CD14-positive monocyte (primary cell): ENCODE results near the gene ITGB2. TPM values are rescaled to one million over a fixed set of nuclear protein-coding genes. Genes with fewer than 3 reads are reported as not detected.
A peak's percentile ranks its signal among the peaks of the same experiment; 100 is the strongest.

Experiments
- DNase-seq, 3 donors: peaks; one replicate each; pipeline ENCODE4 v3.0.0-alpha.2; 2011 to 2022
- H2AFZ ChIP-seq: 2 replicates; pipeline ENCODE4 v1.6.0; 2012; ENCODE audit warnings: mild to moderate bottlenecking, low read depth, low read length, inconsistent platforms; ENCODE audit not compliant: insufficient read depth, poor library complexity, severe bottlenecking
- H3K27ac ChIP-seq, 2 donors: 1 replicate in 1 of 2; 2 replicates in 1 of 2; pipeline ENCODE4 v1.5.1; 2012 to 2013; ENCODE audit warnings: low read length in 2 of 2, control low read depth in 1 of 2, inconsistent platforms in 1 of 2, low read depth in 1 of 2, mild to moderate bottlenecking in 1 of 2
- H3K27me3 ChIP-seq, 2 donors: one replicate each; pipeline versions ENCODE4 v1.6.0 to v1.6.1; 2011 to 2013; ENCODE audit warnings: low read length in 2 of 2; ENCODE audit not compliant: control insufficient read depth in 2 of 2, insufficient read depth in 2 of 2
- H3K36me3 ChIP-seq, 2 donors: replicated peaks in 1 of 2; 1 replicate in 1 of 2; 2 replicates in 1 of 2; pipeline versions ENCODE4 v1.5.1 to v1.6.1; 2012 to 2013; ENCODE audit warnings: low read length in 2 of 2, control low read depth in 1 of 2, inconsistent platforms in 1 of 2, mild to moderate bottlenecking in 1 of 2; ENCODE audit not compliant: insufficient read depth in 2 of 2, control insufficient read depth in 1 of 2
- H3K4me1 ChIP-seq, 2 donors: 1 replicate in 1 of 2; 2 replicates in 1 of 2; pipeline versions ENCODE4 v1.5.1 to v1.6.1; 2012 to 2013; ENCODE audit warnings: low read length in 2 of 2, control low read depth in 1 of 2, inconsistent platforms in 1 of 2, mild to moderate bottlenecking in 1 of 2, moderate library complexity in 1 of 2; ENCODE audit not compliant: insufficient read depth in 2 of 2, control insufficient read depth in 1 of 2
- H3K4me2 ChIP-seq: replicated peaks from 2 replicates; pipeline ENCODE3; 2012; ENCODE audit warnings: low read length, moderate library complexity, mild to moderate bottlenecking; ENCODE audit not compliant: poor library complexity, severe bottlenecking; ENCODE audit errors: extremely low read depth
- H3K4me3 ChIP-seq, 3 experiments: fragments of 200-600 bp in 1 of 3; sonication (generic) in 1 of 3; replicated peaks in 1 of 3; 1 replicate in 2 of 3; 2 replicates in 1 of 3; pipeline ENCODE4 v1.5.1; 2011 to 2013; ENCODE audit warnings: low read length in 3 of 3, mild to moderate bottlenecking in 3 of 3, control low read depth in 2 of 3, low read depth in 2 of 3, inconsistent platforms in 1 of 3, moderate library complexity in 1 of 3
- H3K79me2 ChIP-seq: 2 replicates; pipeline ENCODE4 v1.6.0; 2012; ENCODE audit warnings: mild to moderate bottlenecking, control low read depth, inconsistent platforms, low read length, moderate library complexity; ENCODE audit not compliant: insufficient read depth
- H3K9ac ChIP-seq: 2 replicates; pipeline ENCODE4 v1.6.0; 2017; ENCODE audit warnings: low read length, mild to moderate bottlenecking; ENCODE audit not compliant: insufficient read depth, poor library complexity, severe bottlenecking
- H3K9me3 ChIP-seq, 2 donors: replicated peaks in 1 of 2; 1 replicate in 1 of 2; 2 replicates in 1 of 2; pipeline versions ENCODE4 v1.5.1 to v1.6.1; 2012 to 2013; ENCODE audit warnings: low read length in 2 of 2, control low read depth in 1 of 2; ENCODE audit not compliant: control insufficient read depth in 1 of 2, insufficient read depth in 1 of 2
- H4K20me1 ChIP-seq: 2 replicates; pipeline ENCODE4 v1.6.0; 2012; ENCODE audit warnings: mild to moderate bottlenecking, low read length, control low read depth, moderate library complexity; ENCODE audit not compliant: insufficient read depth
- H3K27ac Mint-ChIP-seq, 7 donors: one replicate each; pipeline ENCODE4 v1.8.0; 2020; ENCODE audit warnings: mild to moderate bottlenecking in 7 of 7, mixed read lengths in 7 of 7, moderate library complexity in 6 of 7, inconsistent platforms in 2 of 7
- H3K27me3 Mint-ChIP-seq, 3 donors: one replicate each; pipeline ENCODE4 v1.8.0; 2021 to 2022; ENCODE audit warnings: low read depth in 3 of 3, mild to moderate bottlenecking in 3 of 3, mixed read lengths in 3 of 3, moderate library complexity in 3 of 3, inconsistent platforms in 1 of 3
- H3K36me3 Mint-ChIP-seq, 2 donors: one replicate each; pipeline ENCODE4 v1.8.0; 2020; ENCODE audit warnings: mixed read lengths in 2 of 2, inconsistent platforms in 1 of 2, mild to moderate bottlenecking in 1 of 2
- H3K4me1 Mint-ChIP-seq: one replicate; pipeline ENCODE4 v1.8.0; 2020; ENCODE audit warnings: mild to moderate bottlenecking, mixed read lengths
- H3K4me3 Mint-ChIP-seq, 2 donors: one replicate each; pipeline ENCODE4 v1.8.0; 2020; ENCODE audit warnings: mild to moderate bottlenecking in 2 of 2, mixed read lengths in 2 of 2, moderate library complexity in 1 of 2
- H3K9me3 Mint-ChIP-seq, 7 donors: one replicate each; pipeline ENCODE4 v1.8.0; 2020 to 2022; ENCODE audit warnings: mixed read lengths in 7 of 7, mild to moderate bottlenecking in 6 of 7, moderate library complexity in 6 of 7, inconsistent platforms in 2 of 7
- CTCF ChIP-seq: fragments of 200-600 bp; IDR thresholded peaks from one replicate; pipeline ENCODE4 v1.8.0; 2022; ENCODE audit warnings: antibody characterized with exemption, mild to moderate bottlenecking
- WGBS: methylation state at CpG from one replicate; pipeline ENCODE4 v1.1.5; 2013; ENCODE audit warnings: missing lambda C conversion rate; ENCODE audit not compliant: insufficient coverage; 5-methylcytosine and 5-hydroxymethylcytosine counted together
- intact Hi-C, 2 donors: fragments of 100-400 bp; cut with micrococcal nuclease; formaldehyde crosslinking; loops; one replicate each; pipeline versions ENCODE4 v1.15.0 to v1.15.1; 2023
- polyA plus RNA-seq, 3 donors: library from polyadenylated mRNA; depleted of rRNA in 1 of 3; unstranded in 2 of 3; stranded (reverse) in 1 of 3; fragments of 300-500 nt in 2 of 3; fragments of >200 nt in 1 of 3; fragmentation: Illumina TruSeq in 2 of 3; gene quantifications; 1 replicate in 2 of 3; 2 replicates in 1 of 3; pipeline ENCODE4 v1.2.3, GENCODE V29; 2012 to 2021

The ITGB2 gene
- polyA plus RNA-seq, 3 donors: 1,470 to 1,628 (median 1,602) TPM

- H3K27ac Mint-ChIP-seq: peak overlapping the region; percentile 92 to 99 (median 95)
- H3K36me3 Mint-ChIP-seq: peaks cover 0 to 11% of the 10 kb centered on the region in 2 donors
- no peaks in the 10 kb centered on the region for H3K27me3 ChIP-seq
- peaks cover 83% of the 10 kb centered on the region for H3K4me1 Mint-ChIP-seq
- H3K36me3 ChIP-seq: no peaks in the 10 kb centered on the region
- peak overlapping the region; percentile 83 to 93 for H3K4me3 Mint-ChIP-seq
- TF ChIP-seq CTCF: no peak
- peaks cover 89 to 96% of the 10 kb centered on the region in 2 donors for H3K4me1 ChIP-seq
- no peaks in the 10 kb centered on the region for H3K9me3 ChIP-seq
- H3K4me3 ChIP-seq: peak overlapping the region; percentile 61 to 81 (median 74)
- peaks cover 2% of the 10 kb centered on the region for H4K20me1 ChIP-seq
- no peak overlapping the region for H2AFZ ChIP-seq
- H3K9ac ChIP-seq: peak overlapping the region; percentile 66
- peaks cover 0 to 3% (median 0%) of the 10 kb centered on the region in 7 donors for H3K9me3 Mint-ChIP-seq
- 23% methylated on average over 4 of the region's 19 CpGs for WGBS
- DNase-seq: peak; percentile 39 to 74 (median 49)
- intact Hi-C loops: loop anchor here in 1 of 2 donors (5.0 kb wide), 1 partner anchor 46 kb away; no protein-coding TSS in a partner anchor
- peaks cover 74% of the 10 kb centered on the region for H3K79me2 ChIP-seq
- H3K27ac ChIP-seq: peak overlapping the region; percentile 79 to 84
- H3K4me2 ChIP-seq: peak overlapping the region; percentile 88
- peaks cover 0 to 2% (median 0%) of the 10 kb centered on the region in 3 donors for H3K27me3 Mint-ChIP-seq
Measured at GRCh38 chr21:44927587-44928461, 7.1 kb upstream of the ITGB2 start.

GRCh38 chr21:44927259-44927586 is 6.5 kb upstream of the ITGB2 start:
- Histone ChIP-seq H3K79me2 (peaks cover 74% of the 10 kb centered on the region), H4K20me1 (no peaks in the 10 kb centered on the region), H3K27ac (peak overlapping the region; percentile 79 to 84), H3K4me1 (peaks cover 94 to 100% of the 10 kb centered on the region in 2 donors), H3K9me3 (no peaks in the 10 kb centered on the region), H3K4me2 (peak overlapping the region; percentile 88), H3K36me3 (no peaks in the 10 kb centered on the region), H3K9ac (peak overlapping the region; percentile 66), H3K27me3 (no peaks in the 10 kb centered on the region), H2AFZ (no peak overlapping the region), H3K4me3 (peak overlapping the region; percentile 61 to 81 (median 74))
- peaks cover 89% of the 10 kb centered on the region for H3K4me1 Mint-ChIP-seq
- peaks cover 0 to 3% (median 0%) of the 10 kb centered on the region in 7 donors for H3K9me3 Mint-ChIP-seq
- no peak for DNase-seq
- intact Hi-C loops: loop anchor here in 1 of 2 donors (5.0 kb wide), 1 partner anchor 45 kb away; no protein-coding TSS in a partner anchor
- no peak for TF ChIP-seq CTCF
- H3K27me3 Mint-ChIP-seq: peaks cover 0 to 2% (median 0%) of the 10 kb centered on the region in 3 donors
- peak overlapping the region; percentile 92 to 99 (median 95) for H3K27ac Mint-ChIP-seq
- peaks cover 0 to 11% of the 10 kb centered on the region in 2 donors for H3K36me3 Mint-ChIP-seq
- H3K4me3 Mint-ChIP-seq: peak overlapping the region; percentile 83 to 93
- 0% methylated on average over 4 of the region's 4 CpGs for WGBS
